WI38 (cell line): ENCODE results near the gene SPG11.
"Not testable (repeated sequence)": the region's sequence is repeated elsewhere in the genome, so short reads cannot be mapped to it uniquely, and the experiment has no call there.

Experiments
- H3K4me3 ChIP-seq: 2 replicates; pipeline ENCODE4 v1.5.1; 2011; ENCODE audit warnings: low read depth, mild to moderate bottlenecking, control low read depth, low read length
- CTCF ChIP-seq: IDR thresholded peaks from 2 replicates; pipeline ENCODE4 v1.5.1; 2012; ENCODE audit warnings: low read depth, mild to moderate bottlenecking, control low read depth, low read length

The SPG11 gene

GRCh38 chr15:44646460-44646859 is 17.0 kb downstream of the SPG11 start:
- TF ChIP-seq CTCF: no peak
- H3K4me3 ChIP-seq: no peak overlapping the region

GRCh38 chr15:44641651-44642050 is 21.8 kb downstream of the SPG11 start:
- no peak for TF ChIP-seq CTCF
- no peak overlapping the region for H3K4me3 ChIP-seq

GRCh38 chr15:44636976-44637375 is 26.5 kb downstream of the SPG11 start:
- no peak for TF ChIP-seq CTCF

GRCh38 chr15:44633603-44634002 is 29.9 kb downstream of the SPG11 start:
- H3K4me3 ChIP-seq: no peak overlapping the region
- no peak for TF ChIP-seq CTCF

More at GRCh38 chr15:44636976-44637375, 26.5 kb downstream of the SPG11 start:
- no peak overlapping the region for H3K4me3 ChIP-seq

DNA sequence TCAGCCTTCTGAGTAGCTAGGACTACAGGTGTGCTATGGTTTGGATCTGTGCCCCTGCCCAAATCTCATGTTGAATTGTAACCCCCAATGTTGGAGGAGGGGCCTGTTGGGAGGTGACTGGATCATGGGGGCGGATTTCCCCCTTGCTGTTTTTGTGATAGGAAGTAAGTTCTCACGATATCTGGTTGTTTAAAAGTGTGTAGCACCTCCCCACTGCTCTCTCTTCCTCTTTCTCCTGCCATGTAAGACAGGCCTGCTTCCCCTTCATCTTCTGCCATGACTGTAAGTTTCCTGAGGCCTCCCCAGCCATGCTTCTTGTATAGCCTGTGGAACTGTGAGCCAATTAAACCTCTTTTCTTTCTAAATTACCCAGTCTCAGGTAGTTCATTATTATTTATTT is 38.2 kb downstream of the SPG11 start:
- not testable (repeated sequence) for H3K4me3 ChIP-seq

GRCh38 chr15:44623178-44623577 is 40.3 kb downstream of the SPG11 start:
- no peak for TF ChIP-seq CTCF
- no peak overlapping the region for H3K4me3 ChIP-seq

DNA sequence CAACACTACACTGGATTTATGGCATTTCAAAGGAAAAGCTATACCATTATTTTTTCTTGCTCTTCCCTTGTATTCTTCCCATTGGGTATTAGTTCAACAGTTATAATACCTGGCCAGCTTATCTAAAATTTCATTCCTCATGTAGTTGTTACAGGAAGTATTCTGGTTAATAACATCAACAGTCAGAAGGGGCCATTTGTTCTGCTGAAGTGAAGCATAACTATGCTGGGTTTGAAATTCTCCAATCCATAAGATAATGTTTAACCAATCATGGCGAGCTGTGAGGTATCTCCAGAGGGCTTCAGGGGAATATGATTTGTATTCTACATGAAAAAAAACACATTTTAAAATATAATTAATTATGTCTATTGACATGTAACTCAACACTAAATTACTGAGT is 43.4 kb downstream of the SPG11 start:
- no peak for TF ChIP-seq CTCF
- no peak overlapping the region for H3K4me3 ChIP-seq

- TF ChIP-seq CTCF: no peak
- no peak overlapping the region for H3K4me3 ChIP-seq
Measured at GRCh38 chr15:44616974-44617373, 46.5 kb downstream of the SPG11 start.
